GM12878 (cell line): ENCODE results near the gene CNKSR3. TPM values are rescaled to one million over a fixed set of nuclear protein-coding genes. Genes with fewer than 3 reads are reported as not detected.

ENCODE experiments used
- ATAC-seq: fragments of 200-7000 bp; cut with Tn5 transposase; 3 replicates; pipeline ENCODE4 v1.9.1; 2020; ENCODE audit warnings: mild to moderate bottlenecking, moderate library complexity
- BruUV-seq: library from RNA; stranded (reverse); fragments of 400-500 nt; replicated peaks from 2 replicates; lab custom pipeline; 2021; lab: Mats Ljungman, UMichigan
- CTCF ChIA-PET: fragments of 300-600 bp; sonication (Branson Sonifier 250); formaldehyde crosslinking; extraction: SDS; loops from one replicate; lab custom pipeline; 2021; ENCODE audit warnings: inconsistent platforms; lab: Yijun Ruan, JAX
- POLR2A ChIA-PET: fragments of 350-600 bp; formaldehyde crosslinking; extraction: SDS; loops from one replicate; lab custom pipeline; 2021; ENCODE audit warnings: inconsistent platforms; lab: Charles Lee
- RAD21 ChIA-PET: fragments of 300-600 bp; sonication (Branson Sonifier 250); formaldehyde crosslinking; loops from one replicate; lab custom pipeline; 2023; ENCODE audit warnings: antibody characterized with exemption; ENCODE audit not compliant: unreplicated experiment; lab: Charles Lee
- SMC1A ChIA-PET: fragments of 300-600 bp; sonication (Branson Sonifier 250); formaldehyde crosslinking; loops from one replicate; lab custom pipeline; 2023; ENCODE audit not compliant: unreplicated experiment, uncharacterized antibody; lab: Charles Lee
- DNase-seq: peaks from one replicate; pipeline ENCODE4 v3.0.0-alpha.2; 2011; ENCODE audit warnings: low read depth, low spot score
- FAIRE-seq: peaks from 3 replicates; lab custom pipeline; 2011; peaks lifted over from hg19 to GRCh38; lab: Jason Lieb, UNC
- H2AFZ ChIP-seq: 2 replicates; pipeline ENCODE4 v1.6.0; 2011; ENCODE audit warnings: low read depth, low read length, control low read depth; ENCODE audit not compliant: control insufficient read depth
- H3K27ac ChIP-seq: 2 replicates; pipeline ENCODE4 v1.5.1; 2011; ENCODE audit warnings: control low read depth; ENCODE audit not compliant: control insufficient read depth, insufficient read depth
- H3K27me3 ChIP-seq, 2 experiments: replicated peaks in 1 of 2; 2 replicates each; pipeline versions ENCODE4 v1.6.0 to v1.6.1; 2011; ENCODE audit warnings: low read length in 1 of 2; ENCODE audit not compliant: control insufficient read depth in 2 of 2, insufficient read depth in 2 of 2
- H3K36me3 ChIP-seq, 2 experiments: 2 replicates each; pipeline ENCODE4 v1.5.1; 2011; ENCODE audit warnings: low read length in 1 of 2; ENCODE audit not compliant: control insufficient read depth in 2 of 2, insufficient read depth in 2 of 2
- H3K4me1 ChIP-seq: 2 replicates; pipeline ENCODE4 v1.6.1; 2011; ENCODE audit warnings: mild to moderate bottlenecking, low read length, moderate library complexity, mixed read lengths; ENCODE audit not compliant: control insufficient read depth, insufficient read depth
- H3K4me2 ChIP-seq: 2 replicates; pipeline ENCODE4 v1.6.0; 2011; ENCODE audit warnings: control low read depth; ENCODE audit not compliant: control insufficient read depth, insufficient read depth
- H3K4me3 ChIP-seq: fragments of 200-600 bp; sonication (generic); 2 replicates; pipeline ENCODE4 v1.5.1; 2016
- H3K79me2 ChIP-seq: 2 replicates; pipeline ENCODE4 v1.6.0; 2011; ENCODE audit warnings: low read length; ENCODE audit not compliant: control insufficient read depth, insufficient read depth
- H3K9ac ChIP-seq: 2 replicates; pipeline ENCODE4 v1.8.0; 2011; ENCODE audit warnings: low read length, control low read depth, mixed read lengths; ENCODE audit not compliant: control insufficient read depth, insufficient read depth
- H3K9me3 ChIP-seq: replicated peaks from 3 replicates; pipeline ENCODE4 v1.5.1; 2011; ENCODE audit warnings: mild to moderate bottlenecking, low read length; ENCODE audit not compliant: control insufficient read depth, insufficient read depth
- H4K20me1 ChIP-seq: 2 replicates; pipeline ENCODE4 v1.6.0; 2011; ENCODE audit not compliant: control insufficient read depth, insufficient read depth
- BRCA1 ChIP-seq: IDR thresholded peaks from 2 replicates; pipeline ENCODE4 v1.6.1; 2011; ENCODE audit warnings: low read depth, low read length, improper control_type of control experiment
- HDAC6 ChIP-seq: fragments of 200-600 bp; sonication (generic); IDR thresholded peaks from one replicate; pipeline ENCODE4 v1.8.0; 2017; ENCODE audit warnings: antibody characterized with exemption; ENCODE audit not compliant: unreplicated experiment
- MEF2B ChIP-seq: fragments of 450-650 bp; IDR thresholded peaks from 2 replicates; pipeline ENCODE4 v1.6.1; 2018; ENCODE audit warnings: mild to moderate bottlenecking, moderate library complexity; ENCODE audit not compliant: partially characterized antibody, poor library complexity, severe bottlenecking
- NR2C2 ChIP-seq: IDR thresholded peaks from 2 replicates; pipeline ENCODE4 v1.6.1; 2011; ENCODE audit warnings: borderline replicate concordance, low read depth; ENCODE audit not compliant: control insufficient read depth, insufficient read length
- PAX5 ChIP-seq: IDR thresholded peaks from 2 replicates; pipeline ENCODE4 v1.6.1; 2011; ENCODE audit warnings: low read depth, low read length, borderline replicate concordance
- RAD21 ChIP-seq: IDR thresholded peaks from 2 replicates; pipeline ENCODE4 v1.6.1; 2011; ENCODE audit warnings: mild to moderate bottlenecking, low read depth, low read length, moderate library complexity; ENCODE audit not compliant: insufficient read depth
- RUNX3 ChIP-seq: IDR thresholded peaks from 2 replicates; pipeline ENCODE4 v1.6.1; 2012; ENCODE audit warnings: low read length, inconsistent platforms
- ZNF24 ChIP-seq: fragments of 450-650 bp; IDR thresholded peaks from 2 replicates; pipeline ENCODE4 v1.6.1; 2017; ENCODE audit warnings: antibody characterized with exemption, mild to moderate bottlenecking
- ZNF687 ChIP-seq: fragments of 450-650 bp; IDR thresholded peaks from 2 replicates; pipeline ENCODE4 v1.6.1; 2017; ENCODE audit warnings: mild to moderate bottlenecking, moderate library complexity
- WGBS: methylation state at CpG from one replicate; pipeline ENCODE4 v1.1.6; 2016; ENCODE audit warnings: low lambda C conversion rate; ENCODE audit not compliant: insufficient replicate concordance, insufficient coverage; ENCODE audit errors: missing lambda C conversion rate; 5-methylcytosine and 5-hydroxymethylcytosine counted together
- in situ Hi-C: fragments of 300-500 bp; cut with MboI; formaldehyde crosslinking; loops from 9 replicates; pipeline ENCODE4 v1.14.3; 2018; ENCODE audit warnings: mixed read lengths
- intact Hi-C: fragments of 100-400 bp; cut with micrococcal nuclease; formaldehyde crosslinking; loops from one replicate; pipeline ENCODE4 v1.14.2; 2022; ENCODE audit not compliant: unreplicated experiment
- polyA plus RNA-seq, 11 experiments: library from polyadenylated mRNA; depleted of rRNA in 4 of 11; unstranded in 6 of 11; stranded (reverse) in 5 of 11; fragments of >200 nt; fragmentation: Nextera tagmentation in 4 of 11; fragmentation: Illumina TruSeq in 1 of 11; extraction: Ambion mirVana in 4 of 11; extraction: Trizol in 1 of 11; gene quantifications; 1 replicate in 1 of 11; 2 replicates in 10 of 11; pipeline versions ENCODE4 v1.2.1 to v1.2.3, GENCODE V29; 2011 to 2016; ENCODE audit warnings: inconsistent platforms in 2 of 11, missing spikeins in 2 of 11, low read depth in 1 of 11
- total RNA-seq, 4 experiments: library from RNA; depleted of rRNA in 3 of 4; stranded (reverse); fragments of >200 nt in 3 of 4; fragmentation: Illumina TruSeq in 1 of 4; extraction: Trizol in 1 of 4; gene quantifications; 2 replicates each; pipeline versions ENCODE4 v1.2.1 to v1.2.3, GENCODE V29; 2013 to 2021
- TF ChIP-seq, protein P1 (sequence below): IDR thresholded peaks from 2 replicates; pipeline ENCODE4 v1.6.1; 2012; ENCODE audit warnings: low read depth, low read length, improper control_type of control experiment

The CNKSR3 gene
- total and polyA plus RNA-seq, 10 of the 15 experiments (the other 5 are each of a cell fraction or from before 2014, with no cell fraction given): under 0.01 to 0.48 (median 0.12) TPM; not detected in 2

GRCh38 chr6:154411076-154411475 lies 99.4 kb downstream of the CNKSR3 start:
- intact Hi-C loops (no loop called here), in situ Hi-C loops (no loop called here)
- ChIA-PET POLR2A (no interaction called here), CTCF (no interaction called here), RAD21 (interaction anchor here (0.6 kb wide), 1 partner anchor 12 kb away, joined by 3 read pairs; no protein-coding TSS in a partner anchor), SMC1A (interaction anchor here (1.0 kb wide), 1 partner anchor 15 kb away, joined by 3 read pairs; no protein-coding TSS in a partner anchor)
- no peaks in the 10 kb centered on the region for H3K4me1 ChIP-seq
- no peaks in the 10 kb centered on the region; a peak in 2 of 4 replicates for H3K27me3 ChIP-seq
- no peak overlapping the region for H3K4me2 ChIP-seq
- no peaks in the 10 kb centered on the region for H3K36me3 ChIP-seq
- H4K20me1 ChIP-seq: no peaks in the 10 kb centered on the region
- H3K4me3 ChIP-seq: no peak overlapping the region
- FAIRE-seq (no peak), ATAC-seq (no peak), DNase-seq (no peak)
- no peak overlapping the region for H2AFZ ChIP-seq
- TF ChIP-seq RUNX3 (no peak), ZNF24 (no peak), BRCA1 (no peak), RAD21 (no peak), PAX5 (no peak), MEF2B (no peak), NR2C2 (no peak), ZNF687 (no peak), HDAC6 (no peak)
- TF ChIP-seq, protein P1, sequence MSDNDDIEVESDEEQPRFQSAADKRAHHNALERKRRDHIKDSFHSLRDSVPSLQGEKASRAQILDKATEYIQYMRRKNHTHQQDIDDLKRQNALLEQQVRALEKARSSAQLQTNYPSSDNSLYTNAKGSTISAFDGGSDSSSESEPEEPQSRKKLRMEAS: no peak
- no peak overlapping the region for H3K9ac ChIP-seq
- H3K27ac ChIP-seq: no peak overlapping the region
- H3K9me3 ChIP-seq: no peaks in the 10 kb centered on the region; the same call in 2 of the 3 replicates
- WGBS: 45% methylated on average over 5 of the region's 5 CpGs
- BruUV-seq: no TSS peak
- H3K79me2 ChIP-seq: no peaks in the 10 kb centered on the region
